ENCODE measurements around the gene CAST. TPM values are rescaled to one million over a fixed set of nuclear protein-coding genes. Genes with fewer than 3 reads are reported as not detected.

The CAST gene
- polyA plus RNA-seq, 1 donor: 192 TPM

GRCh38 chr5:96809921-96810320 is 147.7 kb downstream of the CAST start:
- Histone ChIP-seq H3K27ac (ENCODE audit: low read length) (no peak overlapping the region), H3K4me3 (ENCODE audit: low read length) (no peak overlapping the region), H3K4me1 (ENCODE audit: control insufficient read depth, insufficient read depth, low read length) (peaks cover 20% of the 10 kb centered on the region), H3K27me3 (ENCODE audit: control insufficient read depth, insufficient read depth, low read length) (no peaks in the 10 kb centered on the region), H3K36me3 (ENCODE audit: control insufficient read depth, insufficient read depth, low read length) (no peaks in the 10 kb centered on the region), H3K9me3 (ENCODE audit: control insufficient read depth, low read depth, low read length) (no peaks in the 10 kb centered on the region)
- DNase-seq: no peak
- WGBS (ENCODE audit: insufficient coverage, low lambda C conversion rate): 80% methylated on average over 1 of the region's 9 CpGs

GRCh38 chr5:96812851-96813250 is 150.7 kb downstream of the CAST start:
- H3K9me3 ChIP-seq (ENCODE audit: control insufficient read depth, low read depth, low read length): no peaks in the 10 kb centered on the region
- no peak overlapping the region for H3K4me3 ChIP-seq (ENCODE audit: low read length)
- DNase-seq: no peak
- H3K36me3 ChIP-seq (ENCODE audit: control insufficient read depth, insufficient read depth, low read length): no peaks in the 10 kb centered on the region
- H3K27ac ChIP-seq (ENCODE audit: low read length): no peak overlapping the region
- H3K4me1 ChIP-seq (ENCODE audit: control insufficient read depth, insufficient read depth, low read length): peaks cover 6% of the 10 kb centered on the region
- no peaks in the 10 kb centered on the region for H3K27me3 ChIP-seq (ENCODE audit: control insufficient read depth, insufficient read depth, low read length)

DNA sequence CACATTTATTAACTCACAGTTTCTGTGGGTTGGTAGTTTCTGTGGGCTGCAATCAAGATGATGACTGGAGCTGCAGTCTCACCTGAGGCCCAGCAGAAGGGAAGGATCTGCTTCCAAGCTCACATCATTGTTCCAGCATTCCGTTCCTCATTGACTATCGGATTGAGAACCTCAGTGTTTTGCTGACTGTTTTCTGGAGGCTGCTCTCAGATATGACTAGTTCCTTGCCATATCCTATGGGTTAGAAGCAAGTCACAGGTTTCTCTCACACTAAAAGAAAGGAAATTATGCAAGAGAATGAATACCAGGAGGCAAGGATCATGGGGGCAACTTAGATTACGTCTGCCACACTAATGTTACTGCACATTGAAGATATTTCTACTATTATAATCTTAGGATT is 151.9 kb downstream of the CAST start:
- DNase-seq: peak; percentile 40 to 69
- no peaks in the 10 kb centered on the region for H3K36me3 ChIP-seq (ENCODE audit: control insufficient read depth, insufficient read depth, low read length)
- 57% methylated on average over 1 of the region's 3 CpGs for WGBS (ENCODE audit: insufficient coverage, low lambda C conversion rate)
- H3K27ac ChIP-seq (ENCODE audit: low read length): peak overlapping the region; percentile 54
- H3K9me3 ChIP-seq (ENCODE audit: control insufficient read depth, low read depth, low read length): no peaks in the 10 kb centered on the region
- no peak overlapping the region for H3K4me3 ChIP-seq (ENCODE audit: low read length)
- no peaks in the 10 kb centered on the region for H3K27me3 ChIP-seq (ENCODE audit: control insufficient read depth, insufficient read depth, low read length)
- no peaks in the 10 kb centered on the region for H3K4me1 ChIP-seq (ENCODE audit: control insufficient read depth, insufficient read depth, low read length)

- Histone ChIP-seq H3K4me3 (ENCODE audit: low read length) (no peak overlapping the region), H3K4me1 (ENCODE audit: control insufficient read depth, insufficient read depth, low read length) (no peaks in the 10 kb centered on the region), H3K36me3 (ENCODE audit: control insufficient read depth, insufficient read depth, low read length) (no peaks in the 10 kb centered on the region), H3K27ac (ENCODE audit: low read length) (no peak overlapping the region), H3K9me3 (ENCODE audit: control insufficient read depth, low read depth, low read length) (no peaks in the 10 kb centered on the region), H3K27me3 (ENCODE audit: control insufficient read depth, insufficient read depth, low read length) (no peaks in the 10 kb centered on the region)
- WGBS (ENCODE audit: insufficient coverage, low lambda C conversion rate): no CpG with 5 or more reads among the region's 6 CpGs
- no peak for DNase-seq
These were observed 154.3 kb downstream of the CAST start for GRCh38 chr5:96816411-96816939.

- Histone ChIP-seq H3K4me3 (ENCODE audit: low read length) (no peak overlapping the region), H3K27ac (ENCODE audit: low read length) (no peak overlapping the region), H3K36me3 (ENCODE audit: control insufficient read depth, insufficient read depth, low read length) (no peaks in the 10 kb centered on the region), H3K27me3 (ENCODE audit: control insufficient read depth, insufficient read depth, low read length) (no peaks in the 10 kb centered on the region), H3K9me3 (ENCODE audit: control insufficient read depth, low read depth, low read length) (no peaks in the 10 kb centered on the region), H3K4me1 (ENCODE audit: control insufficient read depth, insufficient read depth, low read length) (no peaks in the 10 kb centered on the region)
- DNase-seq: no peak
- no CpG with 5 or more reads among the region's 1 CpG for WGBS (ENCODE audit: insufficient coverage, low lambda C conversion rate)
These were observed 154.8 kb downstream of the CAST start for GRCh38 chr5:96816991-96817390.

GRCh38 chr5:96817506-96817905 is 155.3 kb downstream of the CAST start:
- Histone ChIP-seq H3K36me3 (ENCODE audit: control insufficient read depth, insufficient read depth, low read length) (no peaks in the 10 kb centered on the region), H3K4me1 (ENCODE audit: control insufficient read depth, insufficient read depth, low read length) (no peaks in the 10 kb centered on the region), H3K9me3 (ENCODE audit: control insufficient read depth, low read depth, low read length) (no peaks in the 10 kb centered on the region), H3K27ac (ENCODE audit: low read length) (no peak overlapping the region), H3K27me3 (ENCODE audit: control insufficient read depth, insufficient read depth, low read length) (no peaks in the 10 kb centered on the region), H3K4me3 (ENCODE audit: low read length) (no peak overlapping the region)
- DNase-seq: no peak
- no CpG with 5 or more reads among the region's 2 CpGs for WGBS (ENCODE audit: insufficient coverage, low lambda C conversion rate)

DNA sequence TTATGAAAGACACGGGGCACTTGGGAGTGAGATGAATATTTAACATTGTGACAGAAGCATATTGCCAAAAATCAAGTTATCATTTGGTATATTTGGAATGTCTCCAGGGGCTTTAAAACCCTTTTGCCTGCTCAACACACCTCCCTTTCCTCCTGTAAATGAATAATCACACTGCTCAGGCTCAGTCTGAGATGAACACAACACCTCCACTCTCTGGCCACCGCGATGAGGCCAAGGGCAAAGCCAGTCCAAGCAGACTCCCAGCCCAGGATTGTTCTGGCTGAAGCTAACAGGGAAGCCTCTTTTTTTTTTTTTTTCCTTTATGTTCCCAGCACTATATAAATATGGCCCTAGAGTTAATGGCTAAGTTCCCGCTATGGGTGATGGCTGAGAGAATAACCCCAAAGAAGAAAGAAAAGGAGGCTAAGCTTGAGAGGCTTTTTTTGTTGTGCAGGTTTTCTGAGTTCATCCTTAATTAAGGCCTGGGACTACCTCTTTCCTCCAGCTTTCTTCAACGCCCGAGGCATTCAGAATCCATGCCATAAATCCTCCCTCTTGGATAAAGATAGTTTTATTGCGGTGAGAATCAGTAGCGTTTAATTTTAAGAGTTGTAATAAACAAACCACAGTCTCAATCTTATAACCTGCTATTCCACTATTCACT is 156.1 kb downstream of the CAST start:
- DNase-seq: no peak
- H3K27ac ChIP-seq (ENCODE audit: low read length): no peak overlapping the region
- H3K27me3 ChIP-seq (ENCODE audit: control insufficient read depth, insufficient read depth, low read length): no peaks in the 10 kb centered on the region
- no peak overlapping the region for H3K4me3 ChIP-seq (ENCODE audit: low read length)
- no peaks in the 10 kb centered on the region for H3K36me3 ChIP-seq (ENCODE audit: control insufficient read depth, insufficient read depth, low read length)
- H3K9me3 ChIP-seq (ENCODE audit: control insufficient read depth, low read depth, low read length): no peaks in the 10 kb centered on the region
- no peaks in the 10 kb centered on the region for H3K4me1 ChIP-seq (ENCODE audit: control insufficient read depth, insufficient read depth, low read length)
- WGBS (ENCODE audit: insufficient coverage, low lambda C conversion rate): 73% methylated on average over 3 of the region's 8 CpGs

GRCh38 chr5:96819806-96820205 is 157.6 kb downstream of the CAST start:
- no peaks in the 10 kb centered on the region for H3K27me3 ChIP-seq (ENCODE audit: control insufficient read depth, insufficient read depth, low read length)
- no peak for DNase-seq
- no peak overlapping the region for H3K4me3 ChIP-seq (ENCODE audit: low read length)
- no peaks in the 10 kb centered on the region for H3K4me1 ChIP-seq (ENCODE audit: control insufficient read depth, insufficient read depth, low read length)
- WGBS (ENCODE audit: insufficient coverage, low lambda C conversion rate): 94% methylated on average over 3 of the region's 4 CpGs
- no peaks in the 10 kb centered on the region for H3K36me3 ChIP-seq (ENCODE audit: control insufficient read depth, insufficient read depth, low read length)
- H3K27ac ChIP-seq (ENCODE audit: low read length): no peak overlapping the region
- H3K9me3 ChIP-seq (ENCODE audit: control insufficient read depth, low read depth, low read length): no peaks in the 10 kb centered on the region

- DNase-seq: no peak
- Histone ChIP-seq H3K4me3 (ENCODE audit: low read length) (no peak overlapping the region), H3K27me3 (ENCODE audit: control insufficient read depth, insufficient read depth, low read length) (no peaks in the 10 kb centered on the region), H3K9me3 (ENCODE audit: control insufficient read depth, low read depth, low read length) (no peaks in the 10 kb centered on the region), H3K4me1 (ENCODE audit: control insufficient read depth, insufficient read depth, low read length) (no peaks in the 10 kb centered on the region), H3K36me3 (ENCODE audit: control insufficient read depth, insufficient read depth, low read length) (no peaks in the 10 kb centered on the region), H3K27ac (ENCODE audit: low read length) (no peak overlapping the region)
- WGBS (ENCODE audit: insufficient coverage, low lambda C conversion rate): no CpG with 5 or more reads among the region's 2 CpGs
These were observed 159.2 kb downstream of the CAST start for GRCh38 chr5:96821260-96821916.

DNA sequence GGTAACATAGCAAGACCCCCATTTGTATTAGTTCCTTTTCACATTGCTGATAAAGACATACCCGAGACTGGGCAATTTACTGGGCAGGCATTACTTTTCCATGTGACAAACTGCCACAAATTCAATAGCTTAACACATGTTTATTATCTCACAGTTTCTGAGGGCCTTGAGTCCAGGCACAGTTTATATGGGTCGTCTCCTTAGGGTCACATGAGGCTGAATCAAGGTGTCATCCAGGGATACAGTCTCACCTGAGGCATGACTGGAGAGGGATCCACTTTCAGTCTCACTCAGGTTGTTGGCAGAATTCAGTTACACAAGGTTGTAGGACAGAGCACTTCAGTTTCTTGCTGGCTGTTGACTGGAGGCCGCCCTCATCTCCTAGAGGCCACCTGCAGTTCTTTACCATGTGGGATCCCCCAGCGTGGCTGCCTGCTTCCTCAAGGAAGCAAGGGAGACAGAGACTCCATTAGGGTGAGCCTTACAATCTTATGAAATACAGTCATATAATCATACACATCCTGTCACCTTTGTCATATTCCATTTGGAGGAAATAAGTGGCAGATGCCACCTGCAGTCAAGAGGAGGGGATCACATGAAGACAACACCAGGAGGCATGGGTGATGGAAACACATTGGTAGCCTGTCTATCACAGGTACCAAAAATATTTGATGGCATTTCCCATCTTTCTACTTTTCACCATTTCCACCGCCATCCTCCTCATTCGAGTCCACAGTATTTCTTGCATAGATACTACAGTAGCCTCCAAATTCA is 160.7 kb downstream of the CAST start:
- DNase-seq: peak; percentile 38 to 71
- no peaks in the 10 kb centered on the region for H3K36me3 ChIP-seq (ENCODE audit: control insufficient read depth, insufficient read depth, low read length)
- WGBS (ENCODE audit: insufficient coverage, low lambda C conversion rate): 100% methylated on average over 1 of the region's 6 CpGs

More for the DNA sequence above, 160.7 kb downstream of the CAST start:
- Histone ChIP-seq H3K4me3 (ENCODE audit: low read length) (no peak overlapping the region), H3K27ac (ENCODE audit: low read length) (no peak overlapping the region), H3K4me1 (ENCODE audit: control insufficient read depth, insufficient read depth, low read length) (no peaks in the 10 kb centered on the region), H3K27me3 (ENCODE audit: control insufficient read depth, insufficient read depth, low read length) (no peaks in the 10 kb centered on the region), H3K9me3 (ENCODE audit: control insufficient read depth, low read depth, low read length) (no peaks in the 10 kb centered on the region)
